Measurements from ENCODE around the gene VPREB3. TPM values are rescaled to one million over a fixed set of nuclear protein-coding genes. Genes with fewer than 3 reads are reported as not detected.

The VPREB3 gene
- total RNA-seq, 1 donor from 2014 or later: not detected

- Mint-ChIP-seq H3K27me3 (ENCODE audit: insufficient read depth, low read depth) (no peaks in the 10 kb centered on the region), H3K4me3 (peak overlapping the region; percentile 28), H3K36me3 (peaks cover 26% of the 10 kb centered on the region), H3K4me1 (peaks cover 4% of the 10 kb centered on the region), H3K27ac (no peak overlapping the region), H3K9me3 (no peaks in the 10 kb centered on the region)
- no peaks in the 10 kb centered on the region for H3K27me3 ChIP-seq
- no peaks in the 10 kb centered on the region for H3K4me1 ChIP-seq
- no peak overlapping the region for H3K27ac ChIP-seq
- no peaks in the 10 kb centered on the region for H3F3A ChIP-seq (ENCODE audit: low read depth)
- H3K79me2 ChIP-seq (ENCODE audit: low read depth): peaks cover 17% of the 10 kb centered on the region
- no peak overlapping the region for H3K9ac ChIP-seq
- no peaks in the 10 kb centered on the region for H3K36me3 ChIP-seq
- no peaks in the 10 kb centered on the region for H3K9me3 ChIP-seq (ENCODE audit: low read depth)
- no peak overlapping the region for H2AFZ ChIP-seq (replicated peaks)
- TF ChIP-seq EZH2 (IDR thresholded peaks at IDR 0.05): no peak
- no peak for TF ChIP-seq CTCF (IDR thresholded peaks at IDR 0.05)
- TF ChIP-seq EZH2phosphoT487 (IDR thresholded peaks at IDR 0.05): no peak
- no peak for DNase-seq (ENCODE audit: low spot score)
- no peaks in the 10 kb centered on the region for H4K20me1 ChIP-seq (ENCODE audit: low read depth)
- H3K4me2 ChIP-seq: no peak overlapping the region
- H3K4me3 ChIP-seq: no peak overlapping the region
Measured at GRCh38 chr22:23713696-23714595, 40.3 kb downstream of the VPREB3 start.

DNA sequence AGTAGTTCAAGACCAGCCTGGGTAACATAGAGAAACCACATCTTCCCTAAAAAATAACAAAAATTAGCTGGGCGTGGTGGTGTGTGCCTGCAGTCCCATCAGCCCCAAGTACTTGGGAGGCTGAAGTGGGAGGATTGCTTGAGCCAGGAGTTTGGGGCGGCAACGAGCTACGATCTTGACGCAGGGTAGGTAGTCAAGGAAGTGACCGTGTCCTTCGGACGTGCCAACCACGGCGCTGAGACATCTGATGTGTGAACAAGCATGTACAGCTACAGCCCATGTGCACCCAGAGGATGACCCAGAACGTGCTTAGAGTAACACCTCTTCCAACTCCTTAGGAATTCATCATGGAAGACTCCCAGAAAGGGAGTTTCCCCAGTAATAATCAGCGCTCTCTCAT is 42.0 kb downstream of the VPREB3 start:
- H3F3A ChIP-seq (ENCODE audit: low read depth): no peaks in the 10 kb centered on the region
- H3K9me3 Mint-ChIP-seq: no peaks in the 10 kb centered on the region
- no peak overlapping the region for H3K4me2 ChIP-seq
- H3K36me3 Mint-ChIP-seq: peaks cover 36% of the 10 kb centered on the region
- H2AFZ ChIP-seq (replicated peaks): no peak overlapping the region
- H3K27me3 ChIP-seq: no peaks in the 10 kb centered on the region
- H3K4me1 ChIP-seq: no peaks in the 10 kb centered on the region
- no peak for DNase-seq (ENCODE audit: low spot score)
- no peaks in the 10 kb centered on the region for H3K9me3 ChIP-seq (ENCODE audit: low read depth)
- peaks cover 17% of the 10 kb centered on the region for H3K79me2 ChIP-seq (ENCODE audit: low read depth)
- peaks cover under 1% of the 10 kb centered on the region for H3K4me1 Mint-ChIP-seq
- H3K27ac ChIP-seq: no peak overlapping the region
- no peak overlapping the region for H3K4me3 ChIP-seq
- no peak overlapping the region for H3K27ac Mint-ChIP-seq
- no peaks in the 10 kb centered on the region for H3K27me3 Mint-ChIP-seq (ENCODE audit: insufficient read depth, low read depth)
- no peak overlapping the region for H3K4me3 Mint-ChIP-seq
- no peaks in the 10 kb centered on the region for H4K20me1 ChIP-seq (ENCODE audit: low read depth)
- TF ChIP-seq EZH2phosphoT487 (IDR thresholded peaks at IDR 0.05) (no peak), EZH2 (IDR thresholded peaks at IDR 0.05) (no peak)
- no peaks in the 10 kb centered on the region for H3K36me3 ChIP-seq
- H3K9ac ChIP-seq: no peak overlapping the region

DNA sequence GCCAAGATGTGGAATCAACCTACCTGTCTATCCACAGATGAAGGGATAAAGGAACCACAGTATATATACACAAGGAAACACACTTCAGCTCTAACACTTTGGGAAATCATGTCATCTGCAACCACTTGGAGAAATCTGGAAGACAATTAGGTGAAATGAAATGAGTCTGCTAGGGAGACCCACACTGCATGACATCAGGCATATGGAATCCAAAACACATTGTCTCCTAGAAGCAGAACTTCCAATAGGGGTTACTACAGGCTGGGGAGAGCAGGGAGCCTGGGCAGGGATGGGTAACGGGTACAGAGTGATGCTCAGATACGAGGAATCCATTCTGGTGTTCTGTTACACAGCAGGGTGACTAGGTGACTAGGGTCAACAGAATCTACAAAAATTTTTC is 45.1 kb downstream of the VPREB3 start:
- Histone ChIP-seq H3K27ac (no peak overlapping the region), H3K36me3 (no peaks in the 10 kb centered on the region), H3K4me1 (no peaks in the 10 kb centered on the region), H3K27me3 (no peaks in the 10 kb centered on the region), H3F3A (ENCODE audit: low read depth) (no peaks in the 10 kb centered on the region), H3K9ac (no peak overlapping the region), H3K4me3 (no peak overlapping the region), H3K9me3 (ENCODE audit: low read depth) (no peaks in the 10 kb centered on the region), H3K4me2 (no peak overlapping the region), H4K20me1 (ENCODE audit: low read depth) (peaks cover 10% of the 10 kb centered on the region), H3K79me2 (ENCODE audit: low read depth) (no peaks in the 10 kb centered on the region), H2AFZ (replicated peaks) (no peak overlapping the region)
- TF ChIP-seq EZH2 (IDR thresholded peaks at IDR 0.05): no peak
- no peak for TF ChIP-seq EZH2phosphoT487 (IDR thresholded peaks at IDR 0.05)
- no peak for TF ChIP-seq CTCF (IDR thresholded peaks at IDR 0.05)
- Mint-ChIP-seq H3K4me3 (no peak overlapping the region), H3K4me1 (no peaks in the 10 kb centered on the region), H3K9me3 (no peaks in the 10 kb centered on the region), H3K36me3 (peaks cover 55% of the 10 kb centered on the region), H3K27ac (no peak overlapping the region), H3K27me3 (ENCODE audit: insufficient read depth, low read depth) (no peaks in the 10 kb centered on the region)
- DNase-seq (ENCODE audit: low spot score): no peak

- Mint-ChIP-seq H3K4me1 (no peaks in the 10 kb centered on the region), H3K27me3 (ENCODE audit: insufficient read depth, low read depth) (no peaks in the 10 kb centered on the region), H3K27ac (no peak overlapping the region), H3K9me3 (no peaks in the 10 kb centered on the region), H3K36me3 (peaks cover 54% of the 10 kb centered on the region), H3K4me3 (no peak overlapping the region)
- Histone ChIP-seq H3K4me3 (no peak overlapping the region), H3K9ac (no peak overlapping the region), H3K4me1 (no peaks in the 10 kb centered on the region), H2AFZ (replicated peaks) (no peak overlapping the region), H3K27me3 (no peaks in the 10 kb centered on the region), H3F3A (ENCODE audit: low read depth) (no peaks in the 10 kb centered on the region), H3K27ac (no peak overlapping the region), H3K9me3 (ENCODE audit: low read depth) (no peaks in the 10 kb centered on the region), H3K79me2 (ENCODE audit: low read depth) (peaks cover 3% of the 10 kb centered on the region), H4K20me1 (ENCODE audit: low read depth) (peaks cover 18% of the 10 kb centered on the region), H3K4me2 (no peak overlapping the region), H3K36me3 (no peaks in the 10 kb centered on the region)
- no peak for TF ChIP-seq CTCF (IDR thresholded peaks at IDR 0.05)
- TF ChIP-seq EZH2phosphoT487 (IDR thresholded peaks at IDR 0.05): no peak
- no peak for TF ChIP-seq EZH2 (IDR thresholded peaks at IDR 0.05)
- DNase-seq (ENCODE audit: low spot score): no peak
Measured at GRCh38 chr22:23708270-23708669, 46.0 kb downstream of the VPREB3 start.
